ENCODE data around the gene GIGYF2.

Gene GIGYF2

DNA sequence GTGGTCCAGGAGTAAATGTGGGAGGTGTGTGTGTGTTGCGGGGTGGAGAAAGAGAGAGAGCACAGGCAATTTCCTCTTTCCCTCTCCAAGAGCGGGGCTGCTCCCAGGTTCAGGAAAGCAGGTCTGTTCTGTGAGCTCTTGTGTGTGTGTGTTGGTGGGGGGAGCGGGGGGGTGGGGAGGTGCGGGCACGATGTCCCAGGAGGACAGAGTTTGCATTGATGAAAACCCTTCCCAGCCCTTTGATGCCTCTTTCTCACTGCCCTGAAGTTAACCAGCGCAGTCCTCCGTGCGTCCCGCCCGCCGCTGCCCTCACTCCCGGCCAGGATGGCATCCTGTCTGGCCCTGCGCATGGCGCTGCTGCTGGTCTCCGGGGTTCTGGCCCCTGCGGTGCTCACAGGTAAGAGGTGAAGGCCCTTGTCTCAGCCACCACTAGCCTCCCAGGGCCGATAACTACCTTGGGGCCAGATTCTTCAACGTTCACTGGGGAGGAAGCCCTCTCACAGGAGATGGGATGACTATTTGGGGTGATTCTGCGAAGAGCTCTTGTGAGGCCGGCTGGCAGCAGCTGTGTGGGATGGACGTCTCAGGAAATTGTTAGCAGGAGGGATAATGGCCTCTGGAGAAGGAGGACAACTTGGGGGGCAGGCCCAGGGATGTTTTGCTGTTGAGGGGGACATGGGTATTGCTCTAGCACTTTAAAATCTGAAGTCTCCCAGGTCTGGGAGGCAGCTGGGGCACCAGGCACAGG, 173.1 kb downstream of the GIGYF2 start, which contains the start of gene SNORC:
SNORC (plus strand) TSS at position 247 of the 748 bp plus-strand sequence; CDS start at position 325, 78 bp downstream.
- DNase-seq = no peak

DNA sequence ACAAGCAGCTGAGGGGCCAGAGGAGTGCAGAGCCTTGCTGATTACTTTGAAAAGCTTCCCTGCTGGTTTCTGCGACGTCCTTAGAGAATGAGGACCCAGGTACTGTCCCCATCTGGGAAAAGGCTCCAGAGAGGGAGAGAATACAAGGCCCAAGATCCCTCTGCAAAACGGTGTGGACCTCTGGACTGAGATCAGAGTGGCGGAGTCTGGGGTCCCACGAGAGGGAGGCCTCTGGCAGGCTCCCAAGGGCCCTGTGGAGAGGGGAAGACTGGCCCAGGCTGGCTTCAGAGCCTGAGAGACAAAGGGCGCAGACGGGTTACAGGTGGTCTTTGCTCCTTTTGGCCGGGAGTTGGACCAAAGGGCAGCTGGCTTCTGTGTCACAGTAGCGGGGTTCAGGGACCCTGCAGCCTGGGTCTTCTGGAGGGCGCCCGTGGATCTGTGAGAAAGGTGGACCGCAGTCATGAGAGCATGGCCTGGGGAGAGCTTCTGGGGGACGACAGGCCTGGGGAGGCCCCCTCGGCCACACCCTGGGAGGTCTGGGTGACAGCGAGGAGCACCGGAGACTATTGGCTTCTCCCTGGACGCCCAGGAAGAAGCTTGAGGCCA, 173.7 kb downstream of the GIGYF2 start:
- DNase-seq = no peak

- no peak for DNase-seq
These were observed 174.3 kb downstream of the GIGYF2 start for GRCh38 chr2:232871418-232871834.

- no peak for DNase-seq
These were observed 175.0 kb downstream of the GIGYF2 start for GRCh38 chr2:232871835-232872736.

DNA sequence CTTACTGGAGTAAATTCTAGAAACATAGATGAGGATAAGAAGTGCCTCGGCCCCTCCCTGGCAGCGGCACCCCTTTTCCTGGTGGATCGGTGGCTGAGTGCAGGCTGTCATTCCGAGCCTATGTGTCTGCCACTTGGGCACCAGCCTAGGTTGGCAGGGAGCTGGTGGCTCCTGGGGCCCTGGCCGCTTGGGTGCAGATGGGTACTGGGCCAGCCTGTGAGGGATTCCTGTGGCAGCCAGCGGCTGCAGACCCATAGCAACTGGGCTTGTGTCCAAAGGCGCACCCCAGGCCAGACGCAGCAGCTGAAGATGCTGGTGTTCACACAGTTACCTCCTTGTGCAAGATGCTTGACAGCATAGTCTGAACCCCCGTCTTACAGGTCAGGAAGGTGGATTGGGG, 175.7 kb downstream of the GIGYF2 start:
- DNase-seq = no peak

GRCh38 chr2:232873292-232873908, 176.3 kb downstream of the GIGYF2 start:
- no peak for DNase-seq

DNA sequence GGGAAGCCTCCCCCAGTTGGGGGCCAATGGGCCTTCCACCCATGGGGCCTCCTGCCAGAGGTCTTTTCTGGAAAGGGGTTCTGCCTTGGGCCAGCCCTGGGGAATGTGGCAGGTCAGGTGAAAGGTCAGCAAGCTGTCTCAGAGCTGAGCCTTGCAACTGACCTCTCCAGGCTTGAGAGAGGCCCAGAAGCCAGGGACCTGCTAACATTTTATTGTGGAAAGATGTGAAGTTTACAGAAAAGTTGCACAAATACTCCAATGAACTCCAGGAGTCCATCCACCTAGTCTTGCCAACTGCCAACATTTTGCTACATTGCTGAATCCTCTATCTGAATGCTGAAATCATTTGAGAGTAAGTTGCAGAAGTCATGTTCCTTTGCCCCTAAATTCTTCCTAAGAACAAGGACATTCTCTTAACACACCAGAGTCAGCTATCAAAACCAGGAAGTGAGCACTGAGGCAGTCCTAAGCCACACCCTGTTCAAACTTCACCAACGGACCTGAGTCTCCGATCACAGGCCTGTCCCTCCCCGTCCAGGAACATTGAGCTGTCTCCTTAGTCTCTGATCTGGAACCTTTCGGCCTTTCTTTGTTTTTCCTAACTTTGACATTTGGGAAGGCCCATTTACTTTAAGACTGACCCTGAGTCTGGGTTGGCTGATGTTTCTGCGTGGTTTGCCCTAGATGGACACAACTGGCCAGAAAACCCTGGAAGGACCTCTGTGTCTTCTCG, 176.9 kb downstream of the GIGYF2 start:
- DNase-seq = no peak

GRCh38 chr2:232874677-232875223, 177.6 kb downstream of the GIGYF2 start:
- no peak for DNase-seq

- no peak for DNase-seq
These were observed 178.4 kb downstream of the GIGYF2 start for GRCh38 chr2:232875256-232876121.

DNA sequence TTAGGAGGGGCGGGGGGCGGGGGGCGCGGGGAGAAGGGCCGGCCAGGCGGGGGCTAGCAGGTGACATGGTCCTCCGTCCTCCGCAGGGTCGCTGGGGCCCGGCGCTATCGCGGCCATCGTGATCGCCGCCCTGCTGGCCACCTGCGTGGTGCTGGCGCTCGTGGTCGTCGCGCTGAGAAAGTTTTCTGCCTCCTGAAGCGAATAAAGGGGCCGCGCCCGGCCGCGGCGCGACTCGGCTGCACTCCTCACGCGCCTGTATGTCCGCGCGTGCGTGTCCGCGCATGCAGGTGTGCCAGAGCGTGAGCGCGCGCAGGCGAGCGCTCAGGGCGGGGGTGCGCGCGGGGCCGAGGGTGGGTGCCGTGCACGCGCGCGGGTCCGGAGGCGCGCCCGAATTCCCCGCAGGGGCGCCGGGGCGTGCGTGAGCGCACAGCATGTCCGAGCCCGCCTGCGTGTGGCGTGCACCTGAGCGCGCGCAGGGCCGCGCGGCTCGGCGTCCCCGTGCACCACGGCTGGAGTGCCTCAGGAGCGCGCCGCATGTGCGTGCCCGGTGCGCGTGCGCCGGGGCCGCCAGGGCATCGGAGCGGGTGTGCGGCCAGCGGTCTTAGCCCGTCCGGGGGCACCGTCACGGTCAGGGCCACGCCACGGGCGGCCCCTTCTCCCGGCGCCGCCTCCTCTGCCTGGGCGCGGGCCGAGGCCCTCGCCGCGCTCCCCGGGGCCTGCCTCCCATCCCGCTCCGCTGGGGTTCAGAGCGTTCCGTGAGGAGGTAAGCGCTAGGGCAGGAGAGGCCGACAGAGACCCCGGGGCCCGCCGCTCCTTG, 179.2 kb downstream of the GIGYF2 start:
- DNase-seq = peak; percentile 51 to 78

- no peak for DNase-seq
These were observed 179.9 kb downstream of the GIGYF2 start for GRCh38 chr2:232876978-232877441.

GRCh38 chr2:232877940-232878511, 180.9 kb downstream of the GIGYF2 start:
- no peak for DNase-seq

DNA sequence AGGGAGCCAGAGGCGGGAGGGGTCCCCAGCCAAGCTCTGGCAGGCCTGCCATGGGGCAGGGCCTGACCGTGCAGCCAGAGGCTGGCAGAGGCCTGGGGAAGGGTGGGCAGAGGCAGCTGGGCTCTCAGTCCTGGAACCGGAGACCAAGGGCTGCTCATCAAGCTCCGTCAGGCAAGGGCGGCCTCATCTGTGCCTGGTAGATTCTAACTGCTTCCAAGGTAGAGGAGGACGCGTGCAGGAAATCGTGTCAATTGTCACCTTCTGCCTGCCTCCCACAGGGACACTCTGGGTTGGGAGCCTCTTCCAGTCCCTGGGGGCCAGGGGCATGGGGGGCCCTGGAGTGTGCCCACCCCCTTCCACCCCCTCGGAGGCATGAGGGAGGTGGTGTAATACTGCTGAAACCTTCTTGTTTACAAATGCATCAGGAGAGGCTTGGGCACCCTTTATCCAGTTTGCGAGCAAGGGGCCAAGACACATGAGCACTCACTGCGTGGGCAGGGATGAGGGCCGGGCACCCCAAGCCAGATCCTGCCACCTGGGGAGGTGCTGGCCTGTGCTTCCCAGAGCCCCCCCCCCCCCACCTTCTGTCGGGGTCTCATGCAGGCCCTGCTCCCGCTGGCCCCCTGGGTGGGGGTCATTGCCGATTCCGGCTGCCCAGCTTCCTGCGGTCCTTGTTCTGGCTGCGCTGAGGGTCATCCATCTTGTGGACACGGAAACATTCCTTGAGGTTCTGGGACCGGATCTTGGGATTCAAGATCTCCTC, 181.9 kb downstream of the GIGYF2 start:
- DNase-seq = no peak

- DNase-seq = no peak
These were observed 182.7 kb downstream of the GIGYF2 start for GRCh38 chr2:232879618-232880494.

DNA sequence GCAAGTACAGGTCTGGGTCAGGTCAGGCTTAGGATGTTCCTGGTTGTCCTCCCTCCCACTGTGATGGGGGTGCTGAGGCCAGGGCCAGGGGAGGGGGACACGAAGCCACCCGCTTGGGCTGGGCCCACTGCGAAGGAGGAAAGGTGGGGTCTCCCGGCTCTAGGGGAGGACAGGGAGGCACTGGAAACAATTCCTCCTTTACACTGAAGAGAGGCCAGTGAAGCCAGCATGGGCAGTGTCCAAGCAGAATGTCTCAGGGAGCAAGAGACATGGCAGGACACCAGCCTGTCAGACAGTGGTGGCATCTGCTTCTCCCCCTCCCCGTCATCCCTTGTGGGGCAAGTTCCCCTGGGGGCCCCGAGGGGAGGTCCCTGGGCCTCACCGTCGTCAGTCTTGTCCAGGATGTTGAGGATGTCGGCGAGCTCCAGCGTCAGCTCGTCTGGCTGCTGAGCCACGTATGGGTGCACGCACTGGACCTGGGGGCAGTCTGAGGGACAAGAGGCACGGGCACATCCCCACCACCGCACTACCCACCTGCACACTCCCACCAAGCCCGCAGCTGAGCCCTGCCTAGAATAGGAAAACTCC, 183.7 kb downstream of the GIGYF2 start:
- no peak for DNase-seq

GRCh38 chr2:232882085-232882484, 185.0 kb downstream of the GIGYF2 start:
- no peak for DNase-seq

DNA sequence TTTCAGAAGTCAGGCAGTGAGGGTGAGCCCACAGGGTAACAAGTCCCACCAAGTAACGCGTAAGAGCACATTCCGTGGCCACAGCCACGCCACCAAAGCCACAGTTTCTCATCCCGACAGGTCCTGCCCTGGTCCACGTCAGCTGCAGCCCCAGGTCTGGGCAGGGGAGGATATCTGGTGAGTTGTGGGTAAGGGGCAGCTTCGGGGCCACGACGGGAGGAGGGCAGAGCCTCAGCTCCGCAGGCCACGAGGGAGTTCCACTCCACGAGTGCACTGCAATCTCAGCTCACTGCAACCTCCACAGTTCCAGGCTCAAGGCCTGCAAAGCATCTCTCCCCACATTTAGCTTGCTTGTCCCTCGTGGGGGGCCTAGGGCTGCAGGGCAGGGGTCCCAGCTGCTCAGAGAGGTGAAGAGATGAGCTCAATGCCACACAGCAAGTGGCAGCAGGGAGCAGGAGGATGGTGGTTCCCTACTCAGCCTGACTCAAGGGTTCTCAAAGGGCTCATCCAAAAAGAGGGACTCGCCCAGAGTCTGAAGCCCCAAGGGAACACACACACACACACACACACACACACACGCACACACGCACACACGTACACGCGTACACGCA, 185.5 kb downstream of the GIGYF2 start:
- no peak for DNase-seq

All from NCI-H1930 (cell line).